WTC11 (cell line): Measurements from ENCODE around the gene B3GLCT.

ENCODE experiments used
- ATF1 ChIP-seq: sonication (generic); formaldehyde crosslinking; IDR thresholded peaks from 2 replicates; pipeline ENCODE4 v1.8.1; 2023; ENCODE audit warnings: mild to moderate bottlenecking, moderate library complexity, missing genetic modification reagents
- CBFB ChIP-seq: sonication (generic); formaldehyde crosslinking; IDR thresholded peaks from 2 replicates; pipeline ENCODE4 v1.8.1; 2022; ENCODE audit warnings: mild to moderate bottlenecking, low read depth, missing genetic modification reagents
- CTCF ChIP-seq: fragments of 200-600 bp; IDR thresholded peaks from 2 replicates; pipeline ENCODE4 v1.8.0; 2022; ENCODE audit warnings: antibody characterized with exemption
- GRHL2 ChIP-seq: fragments of 250-450 bp; sonication (Bioruptor Pico); IDR thresholded peaks from 2 replicates; pipeline ENCODE4 v1.8.0; 2022; ENCODE audit warnings: mild to moderate bottlenecking, moderate library complexity; ENCODE audit not compliant: insufficient replicate concordance, severe bottlenecking
- MLX ChIP-seq: sonication (generic); formaldehyde crosslinking; IDR thresholded peaks from 2 replicates; pipeline ENCODE4 v1.8.1; 2023; ENCODE audit warnings: mild to moderate bottlenecking, missing genetic modification reagents, moderate library complexity
- MYBL2 ChIP-seq: sonication (generic); formaldehyde crosslinking; IDR thresholded peaks from 2 replicates; pipeline ENCODE4 v1.8.1; 2023; ENCODE audit warnings: mild to moderate bottlenecking, moderate library complexity, missing genetic modification reagents
- NR2C2 ChIP-seq: sonication (generic); formaldehyde crosslinking; IDR thresholded peaks from 2 replicates; pipeline ENCODE4 v1.8.0; 2022; ENCODE audit warnings: mild to moderate bottlenecking, missing genetic modification reagents
- ZBTB21 ChIP-seq: sonication (generic); formaldehyde crosslinking; IDR thresholded peaks from 2 replicates; pipeline ENCODE4 v1.8.1; 2023; ENCODE audit warnings: mild to moderate bottlenecking, missing genetic modification reagents, borderline replicate concordance
- ZNF138 ChIP-seq: sonication (generic); formaldehyde crosslinking; conservative IDR thresholded peaks from 2 replicates; pipeline ENCODE4 v1.8.1; 2022; ENCODE audit warnings: mild to moderate bottlenecking, moderate library complexity, missing genetic modification reagents
- ZNF317 ChIP-seq: sonication (generic); formaldehyde crosslinking; IDR thresholded peaks from 2 replicates; pipeline ENCODE4 v1.8.1; 2023; ENCODE audit warnings: low read depth, mild to moderate bottlenecking, moderate library complexity, missing genetic modification reagents, borderline replicate concordance
- TF ChIP-seq, protein P1 (sequence below): sonication (generic); formaldehyde crosslinking; IDR thresholded peaks from 2 replicates; pipeline ENCODE4 v1.8.1; 2023; ENCODE audit warnings: mild to moderate bottlenecking, missing genetic modification reagents, moderate library complexity
- TF ChIP-seq, protein P2 (sequence below): sonication (generic); formaldehyde crosslinking; IDR thresholded peaks from 2 replicates; pipeline ENCODE4 v1.8.1; 2022; ENCODE audit warnings: missing genetic modification reagents, borderline replicate concordance
- TF ChIP-seq, protein P3 (sequence below): sonication (generic); formaldehyde crosslinking; IDR thresholded peaks from 2 replicates; pipeline ENCODE4 v1.8.1; 2022; ENCODE audit warnings: low read depth, missing genetic modification reagents, borderline replicate concordance

DNA sequence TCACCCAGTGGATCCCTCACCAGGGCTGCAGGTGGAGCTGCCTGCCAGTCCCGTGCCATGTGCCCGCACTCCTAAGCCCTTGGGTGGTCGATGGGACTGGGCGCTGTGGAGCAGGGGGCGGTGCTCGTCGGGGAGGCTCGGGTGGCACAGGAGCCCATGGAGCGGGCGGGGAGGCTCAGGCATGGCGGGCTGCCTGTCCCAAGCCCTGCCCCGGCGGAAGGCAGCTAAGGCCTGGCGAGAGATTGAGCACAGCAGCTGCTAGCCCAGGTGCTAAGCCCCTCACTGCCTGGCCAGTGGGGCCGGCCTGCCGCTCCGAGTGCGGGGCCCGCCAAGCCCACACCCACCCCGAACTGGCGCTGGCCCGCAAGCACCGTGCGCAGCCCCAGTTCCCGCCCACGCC lies 16.8 kb upstream of the B3GLCT start:
- TF ChIP-seq MLX (no peak), CBFB (no peak), NR2C2 (CRISPR knock-in tag) (no peak), ZBTB21 (no peak), ZNF317 (CRISPR knock-in tag) (no peak), ZNF138 (no peak), CTCF (no peak), MYBL2 (CRISPR knock-in tag) (no peak), GRHL2 (CRISPR knock-in tag) (no peak), ATF1 (CRISPR knock-in tag) (no peak)
- TF ChIP-seq, protein P1, sequence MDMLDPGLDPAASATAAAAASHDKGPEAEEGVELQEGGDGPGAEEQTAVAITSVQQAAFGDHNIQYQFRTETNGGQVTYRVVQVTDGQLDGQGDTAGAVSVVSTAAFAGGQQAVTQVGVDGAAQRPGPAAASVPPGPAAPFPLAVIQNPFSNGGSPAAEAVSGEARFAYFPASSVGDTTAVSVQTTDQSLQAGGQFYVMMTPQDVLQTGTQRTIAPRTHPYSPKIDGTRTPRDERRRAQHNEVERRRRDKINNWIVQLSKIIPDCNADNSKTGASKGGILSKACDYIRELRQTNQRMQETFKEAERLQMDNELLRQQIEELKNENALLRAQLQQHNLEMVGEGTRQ, result no peak
- TF ChIP-seq, protein P2, sequence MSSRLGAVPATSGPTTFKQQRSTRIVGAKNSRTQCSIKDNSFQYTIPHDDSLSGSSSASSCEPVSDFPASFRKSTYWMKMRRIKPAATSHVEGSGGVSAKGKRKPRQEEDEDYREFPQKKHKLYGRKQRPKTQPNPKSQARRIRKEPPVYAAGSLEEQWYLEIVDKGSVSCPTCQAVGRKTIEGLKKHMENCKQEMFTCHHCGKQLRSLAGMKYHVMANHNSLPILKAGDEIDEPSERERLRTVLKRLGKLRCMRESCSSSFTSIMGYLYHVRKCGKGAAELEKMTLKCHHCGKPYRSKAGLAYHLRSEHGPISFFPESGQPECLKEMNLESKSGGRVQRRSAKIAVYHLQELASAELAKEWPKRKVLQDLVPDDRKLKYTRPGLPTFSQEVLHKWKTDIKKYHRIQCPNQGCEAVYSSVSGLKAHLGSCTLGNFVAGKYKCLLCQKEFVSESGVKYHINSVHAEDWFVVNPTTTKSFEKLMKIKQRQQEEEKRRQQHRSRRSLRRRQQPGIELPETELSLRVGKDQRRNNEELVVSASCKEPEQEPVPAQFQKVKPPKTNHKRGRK (CRISPR knock-in tag), result no peak
- TF ChIP-seq, protein P3, sequence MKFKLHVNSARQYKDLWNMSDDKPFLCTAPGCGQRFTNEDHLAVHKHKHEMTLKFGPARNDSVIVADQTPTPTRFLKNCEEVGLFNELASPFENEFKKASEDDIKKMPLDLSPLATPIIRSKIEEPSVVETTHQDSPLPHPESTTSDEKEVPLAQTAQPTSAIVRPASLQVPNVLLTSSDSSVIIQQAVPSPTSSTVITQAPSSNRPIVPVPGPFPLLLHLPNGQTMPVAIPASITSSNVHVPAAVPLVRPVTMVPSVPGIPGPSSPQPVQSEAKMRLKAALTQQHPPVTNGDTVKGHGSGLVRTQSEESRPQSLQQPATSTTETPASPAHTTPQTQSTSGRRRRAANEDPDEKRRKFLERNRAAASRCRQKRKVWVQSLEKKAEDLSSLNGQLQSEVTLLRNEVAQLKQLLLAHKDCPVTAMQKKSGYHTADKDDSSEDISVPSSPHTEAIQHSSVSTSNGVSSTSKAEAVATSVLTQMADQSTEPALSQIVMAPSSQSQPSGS (CRISPR knock-in tag), result no peak
